H1 (cell line): ENCODE measurements around the gene ATP10D. TPM values are rescaled to one million over a fixed set of nuclear protein-coding genes. Genes with fewer than 3 reads are reported as not detected.

ENCODE experiments used
- CREB1 ChIP-seq: IDR thresholded peaks from 2 replicates; pipeline ENCODE4 v1.6.1; 2012; ENCODE audit warnings: inconsistent platforms
- KDM5A ChIP-seq: fragments of 200-600 bp; IDR thresholded peaks from 2 replicates; pipeline ENCODE4 v1.7.1; 2012; ENCODE audit warnings: mild to moderate bottlenecking, low read length, inconsistent platforms, mixed read lengths
- NANOG ChIP-seq: IDR thresholded peaks from 2 replicates; pipeline ENCODE4 v1.6.1; 2011; ENCODE audit warnings: low read length, low read depth, mild to moderate bottlenecking, inconsistent platforms; ENCODE audit not compliant: insufficient read depth, poor library complexity, severe bottlenecking
- RAD21 ChIP-seq, 2 experiments: IDR thresholded peaks in 1 of 2; conservative IDR thresholded peaks in 1 of 2; 2 replicates each; pipeline ENCODE4 v1.6.1; 2011; ENCODE audit warnings: low read depth in 2 of 2, low read length in 2 of 2, improper control_type of control experiment in 1 of 2, inconsistent platforms in 1 of 2, mild to moderate bottlenecking in 1 of 2, moderate library complexity in 1 of 2
- TAF7 ChIP-seq: optimal IDR thresholded peaks from 2 replicates; pipeline ENCODE3; 2011; ENCODE audit warnings: low read depth, mild to moderate bottlenecking, inconsistent platforms, low read length, moderate library complexity, borderline replicate concordance
- YY1 ChIP-seq: IDR thresholded peaks from 2 replicates; pipeline ENCODE4 v1.6.1; 2011; ENCODE audit warnings: low read depth, mild to moderate bottlenecking, low read length
- polyA plus RNA-seq, 7 experiments: library from polyadenylated mRNA; depleted of rRNA in 3 of 7; stranded (reverse) in 5 of 7; unstranded in 2 of 7; fragments of >200 nt in 5 of 7; fragments of 200-250 nt in 2 of 7; gene quantifications; 1 replicate in 5 of 7; 2 replicates in 1 of 7; 4 replicates in 1 of 7; pipeline versions ENCODE4 v1.2.1 to v1.2.3, GENCODE V29; 2011 to 2013; ENCODE audit warnings: missing spikeins in 2 of 7, mixed read lengths in 2 of 7
- total RNA-seq: library from RNA; stranded (reverse); fragmentation: NEBNext Ultra II Directional; extraction: Animal tissue kit (Norgen Biotek cat#: 25700); gene quantifications from 2 replicates; pipeline ENCODE4 v1.2.1, GENCODE V29; 2021

ATP10D gene
- total and polyA plus RNA-seq, 2 of the 8 experiments (the other 6 are each of a cell fraction or from before 2014, with no cell fraction given) = 2.9 to 5.9 TPM

DNA sequence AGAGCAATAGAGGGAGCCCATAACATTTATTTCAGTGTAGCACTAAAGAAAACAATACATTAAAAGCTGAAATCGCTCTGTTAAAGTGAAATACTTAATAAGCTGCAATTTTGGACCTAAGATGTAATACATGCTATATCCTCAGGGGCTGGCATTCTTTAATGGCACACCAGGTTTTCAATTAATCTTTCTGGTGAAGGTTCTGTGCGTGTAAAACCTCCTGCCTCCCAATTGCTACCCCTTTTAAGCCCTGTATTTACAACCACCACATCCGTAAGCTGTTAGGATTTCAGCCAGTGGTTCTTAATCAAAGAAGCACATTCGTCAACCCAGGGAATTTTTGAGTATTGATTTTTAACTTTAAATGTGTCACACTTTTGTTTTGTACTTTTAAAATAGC, 14.0 kb upstream of the ATP10D start (continued):
- TF ChIP-seq CREB1 (no peak), KDM5A (no peak), NANOG (no peak), TAF7 (no peak), RAD21 (IDR thresholded peaks at IDR 0.05 in 1 of 2, conservative IDR thresholded peaks at IDR 0.05 in 1 of 2; ENCODE audit: low read depth in 2 of 2, low read length in 2 of 2) (no peak), YY1 (no peak)
- TF ChIP-seq, all 59 proteins: peak for 0
